ENCODE results near the gene PTCH1. TPM values are rescaled to one million over a fixed set of nuclear protein-coding genes. Genes with fewer than 3 reads are reported as not detected.

The PTCH1 gene
- polyA plus RNA-seq, 1 of the 3 experiments (the other 2 are of a cell fraction): 3.3 TPM

DNA sequence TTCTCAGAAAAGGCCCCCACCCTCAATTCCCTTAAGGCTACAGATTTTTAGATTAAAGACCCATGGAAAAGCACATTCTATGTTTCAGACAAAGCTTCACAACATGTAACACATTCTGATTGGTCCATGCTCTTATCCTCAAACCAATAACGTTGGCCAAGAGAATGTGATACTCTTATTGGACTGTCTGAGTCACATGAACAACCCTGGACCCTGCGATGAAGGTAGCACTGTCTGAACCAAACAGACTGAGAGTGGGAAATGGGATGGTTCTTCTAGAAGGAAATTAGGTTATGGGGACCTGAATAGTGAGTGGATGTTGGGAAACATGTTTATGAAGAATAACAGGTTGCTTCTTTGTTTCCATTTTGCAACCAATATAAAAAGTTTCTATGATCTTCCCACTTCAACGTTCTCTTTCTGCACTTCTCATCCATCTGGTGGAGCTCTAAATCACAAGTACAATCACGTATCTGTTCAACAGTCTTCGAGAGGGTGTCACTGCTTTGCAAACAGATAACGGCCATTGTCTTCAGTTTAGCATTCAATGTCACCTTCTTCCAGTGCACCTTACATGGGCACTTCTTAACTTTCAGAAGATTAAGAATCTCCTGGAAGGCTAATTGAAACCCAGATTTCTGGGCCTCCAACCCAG is 81.6 kb downstream of the PTCH1 start:
- H3K27ac ChIP-seq (ENCODE audit: low read depth in 2 of 2, low read length in 1 of 2): no peak overlapping the region
- H3K9ac ChIP-seq: no peak overlapping the region
- no peaks in the 10 kb centered on the region for H3K27me3 ChIP-seq (ENCODE audit: insufficient read depth)
- no peaks in the 10 kb centered on the region for H4K20me1 ChIP-seq (ENCODE audit: insufficient read depth)
- WGBS (ENCODE audit: low lambda C conversion rate): 68% methylated on average over 6 of the region's 6 CpGs
- H3K4me2 ChIP-seq: no peak overlapping the region
- no peak overlapping the region for H2AFZ ChIP-seq (ENCODE audit: low read depth)
- no peaks in the 10 kb centered on the region; a peak in 1 of 4 replicates for H3K4me1 ChIP-seq (ENCODE audit: control insufficient read depth in 1 of 2, insufficient read depth in 2 of 2, low read depth in 1 of 2, low read length in 1 of 2)
- ChIA-PET CTCF (interaction anchor here (1.5 kb wide), 1 partner anchor 22 kb away, joined by 5 read pairs; no protein-coding TSS in a partner anchor), POLR2A (no interaction called here)
- H3K9me3 ChIP-seq: no peaks in the 10 kb centered on the region
- no peaks in the 10 kb centered on the region for H3F3A ChIP-seq (replicated peaks; ENCODE audit: insufficient read depth)
- H3K9me2 ChIP-seq: no peaks in the 10 kb centered on the region
- H3K36me3 ChIP-seq (replicated peaks in 1 of 2; ENCODE audit: control insufficient read depth in 1 of 2, insufficient read depth in 2 of 2, low read length in 1 of 2): no peaks in the 10 kb centered on the region
- no peak overlapping the region for H3K4me3 ChIP-seq (ENCODE audit: low read depth in 2 of 2, low read length in 1 of 2)
- no peaks in the 10 kb centered on the region for H3K79me2 ChIP-seq (ENCODE audit: insufficient read depth)
- TF ChIP-seq SIN3A (IDR thresholded peaks at IDR 0.05; ENCODE audit: borderline replicate concordance, low read depth, low read length) (no peak), TAF1 (IDR thresholded peaks at IDR 0.05; ENCODE audit: borderline replicate concordance, low read depth, low read length) (no peak), YY1 (IDR thresholded peaks at IDR 0.05; ENCODE audit: low read depth) (no peak), GATA2 (CRISPR knock-in tag; IDR thresholded peaks at IDR 0.05) (no peak), CHD2 (IDR thresholded peaks at IDR 0.05; ENCODE audit: low read length, partially characterized antibody) (no peak), FOXJ3 (CRISPR knock-in tag; IDR thresholded peaks at IDR 0.05) (no peak), RXRA (IDR thresholded peaks at IDR 0.05; ENCODE audit: borderline replicate concordance, low read depth) (no peak), TEAD4 (IDR thresholded peaks at IDR 0.05; ENCODE audit: borderline replicate concordance, insufficient read depth) (no peak), EZH2phosphoT487 (IDR thresholded peaks at IDR 0.05; ENCODE audit: borderline replicate concordance, low read depth) (no peak), EP300 (IDR thresholded peaks at IDR 0.05; ENCODE audit: borderline replicate concordance in 1 of 2, low read depth in 1 of 2, low read length in 1 of 2) (no peak), RCOR1 (IDR thresholded peaks at IDR 0.05; ENCODE audit: low read length) (no peak), SMC3 (IDR thresholded peaks at IDR 0.05; ENCODE audit: low read depth, low read length) (no peak), FOXM1 (IDR thresholded peaks at IDR 0.05; ENCODE audit: low read depth) (no peak), NFIC (IDR thresholded peaks at IDR 0.05; ENCODE audit: borderline replicate concordance) (no peak)
- TF ChIP-seq, protein P1, sequence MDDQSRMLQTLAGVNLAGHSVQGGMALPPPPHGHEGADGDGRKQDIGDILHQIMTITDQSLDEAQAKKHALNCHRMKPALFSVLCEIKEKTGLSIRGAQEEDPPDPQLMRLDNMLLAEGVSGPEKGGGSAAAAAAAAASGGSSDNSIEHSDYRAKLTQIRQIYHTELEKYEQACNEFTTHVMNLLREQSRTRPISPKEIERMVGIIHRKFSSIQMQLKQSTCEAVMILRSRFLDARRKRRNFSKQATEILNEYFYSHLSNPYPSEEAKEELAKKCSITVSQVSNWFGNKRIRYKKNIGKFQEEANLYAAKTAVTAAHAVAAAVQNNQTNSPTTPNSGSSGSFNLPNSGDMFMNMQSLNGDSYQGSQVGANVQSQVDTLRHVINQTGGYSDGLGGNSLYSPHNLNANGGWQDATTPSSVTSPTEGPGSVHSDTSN (IDR thresholded peaks at IDR 0.05): no peak
- no peak for DNase-seq

DNA sequence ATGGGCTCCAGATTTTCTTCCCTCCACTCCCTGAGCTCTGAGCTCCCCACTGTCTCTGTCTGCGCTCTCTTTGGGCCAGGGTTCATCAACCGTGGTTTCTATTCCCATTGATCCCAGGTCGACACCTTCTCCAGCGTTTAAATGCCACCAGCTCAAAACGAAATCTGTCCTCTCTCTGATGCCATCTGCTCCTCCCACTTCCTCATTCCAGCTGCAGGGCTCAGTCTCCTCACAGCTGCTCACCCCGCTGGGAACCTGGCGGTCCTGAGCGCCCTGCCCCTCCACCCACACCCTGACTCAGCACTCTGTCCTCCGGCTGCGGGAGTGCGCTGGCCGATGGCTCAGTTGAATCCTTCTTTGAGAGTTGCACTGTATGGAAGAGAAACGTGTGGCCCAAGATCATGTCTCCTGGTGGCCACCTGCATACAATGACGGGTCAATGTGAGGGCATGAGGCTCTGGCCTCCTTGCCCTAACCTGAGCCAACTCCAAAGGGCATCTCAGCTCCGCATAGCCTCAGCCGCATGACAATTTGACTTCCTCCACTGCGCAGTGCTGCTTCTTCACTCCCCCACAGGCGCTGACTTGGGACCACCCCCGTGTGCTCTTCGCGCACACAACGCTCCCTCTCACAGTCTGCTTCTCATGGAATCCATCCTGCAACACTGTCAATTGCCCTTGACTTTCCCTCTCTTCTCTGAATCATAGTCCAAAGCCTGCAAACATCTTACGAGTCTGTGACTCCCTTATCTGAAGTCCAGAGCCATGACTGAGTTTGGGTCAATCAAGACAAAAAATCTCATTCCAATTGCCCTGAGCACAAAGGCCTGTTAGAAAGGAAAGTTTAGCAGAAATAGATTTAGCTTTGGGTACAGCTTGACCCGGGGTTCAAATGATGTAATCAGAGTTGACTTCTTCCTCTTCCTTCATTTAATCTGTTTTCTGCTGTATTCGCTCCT is 82.4 kb downstream of the PTCH1 start:
- H2AFZ ChIP-seq (ENCODE audit: low read depth): no peak overlapping the region
- H3K79me2 ChIP-seq (ENCODE audit: insufficient read depth): no peaks in the 10 kb centered on the region
- no peak for DNase-seq
- H4K20me1 ChIP-seq (ENCODE audit: insufficient read depth): no peaks in the 10 kb centered on the region
- no peak overlapping the region for H3K27ac ChIP-seq (ENCODE audit: low read depth in 2 of 2, low read length in 1 of 2)
- H3K9me2 ChIP-seq: no peaks in the 10 kb centered on the region
- POLR2A ChIA-PET: no interaction called here
- no peaks in the 10 kb centered on the region for H3K27me3 ChIP-seq (ENCODE audit: insufficient read depth)
- H3K4me1 ChIP-seq (ENCODE audit: control insufficient read depth in 1 of 2, insufficient read depth in 2 of 2, low read depth in 1 of 2, low read length in 1 of 2): no peaks in the 10 kb centered on the region; a peak in 1 of 4 replicates
- TF ChIP-seq MEF2A (IDR thresholded peaks at IDR 0.05; ENCODE audit: borderline replicate concordance, low read depth): no peak
- TF ChIP-seq RCOR1 (IDR thresholded peaks at IDR 0.05; ENCODE audit: low read length): no peak
- TF ChIP-seq, protein P2, sequence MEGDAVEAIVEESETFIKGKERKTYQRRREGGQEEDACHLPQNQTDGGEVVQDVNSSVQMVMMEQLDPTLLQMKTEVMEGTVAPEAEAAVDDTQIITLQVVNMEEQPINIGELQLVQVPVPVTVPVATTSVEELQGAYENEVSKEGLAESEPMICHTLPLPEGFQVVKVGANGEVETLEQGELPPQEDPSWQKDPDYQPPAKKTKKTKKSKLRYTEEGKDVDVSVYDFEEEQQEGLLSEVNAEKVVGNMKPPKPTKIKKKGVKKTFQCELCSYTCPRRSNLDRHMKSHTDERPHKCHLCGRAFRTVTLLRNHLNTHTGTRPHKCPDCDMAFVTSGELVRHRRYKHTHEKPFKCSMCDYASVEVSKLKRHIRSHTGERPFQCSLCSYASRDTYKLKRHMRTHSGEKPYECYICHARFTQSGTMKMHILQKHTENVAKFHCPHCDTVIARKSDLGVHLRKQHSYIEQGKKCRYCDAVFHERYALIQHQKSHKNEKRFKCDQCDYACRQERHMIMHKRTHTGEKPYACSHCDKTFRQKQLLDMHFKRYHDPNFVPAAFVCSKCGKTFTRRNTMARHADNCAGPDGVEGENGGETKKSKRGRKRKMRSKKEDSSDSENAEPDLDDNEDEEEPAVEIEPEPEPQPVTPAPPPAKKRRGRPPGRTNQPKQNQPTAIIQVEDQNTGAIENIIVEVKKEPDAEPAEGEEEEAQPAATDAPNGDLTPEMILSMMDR (IDR thresholded peaks at IDR 0.05): no peak
- no peak for TF ChIP-seq MXI1 (IDR thresholded peaks at IDR 0.05; ENCODE audit: low read depth, low read length)
- no peak for TF ChIP-seq RFX5 (IDR thresholded peaks at IDR 0.05; ENCODE audit: low read length)
- no peak for TF ChIP-seq GABPA (IDR thresholded peaks at IDR 0.05; ENCODE audit: low read depth)
- TF ChIP-seq YY1 (IDR thresholded peaks at IDR 0.05; ENCODE audit: low read depth): no peak
- TF ChIP-seq, protein P3, sequence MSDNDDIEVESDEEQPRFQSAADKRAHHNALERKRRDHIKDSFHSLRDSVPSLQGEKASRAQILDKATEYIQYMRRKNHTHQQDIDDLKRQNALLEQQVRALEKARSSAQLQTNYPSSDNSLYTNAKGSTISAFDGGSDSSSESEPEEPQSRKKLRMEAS (IDR thresholded peaks at IDR 0.05; ENCODE audit: low read depth): no peak
- no peak for TF ChIP-seq POLR2AphosphoS5 (IDR thresholded peaks at IDR 0.05; ENCODE audit: low read depth, low read length)
- TF ChIP-seq SIN3A (IDR thresholded peaks at IDR 0.05; ENCODE audit: borderline replicate concordance, low read depth, low read length): no peak
- no peaks in the 10 kb centered on the region for H3K9me3 ChIP-seq
- no peak overlapping the region for H3K4me2 ChIP-seq
- WGBS (ENCODE audit: low lambda C conversion rate): 83% methylated on average over 23 of the region's 25 CpGs
- CTCF ChIA-PET: interaction anchor here (1.5 kb wide), 1 partner anchor 23 kb away, joined by 5 read pairs; no protein-coding TSS in a partner anchor
- no peak overlapping the region for H3K9ac ChIP-seq
- H3K4me3 ChIP-seq (ENCODE audit: low read depth in 2 of 2, low read length in 1 of 2): no peak overlapping the region
- no peaks in the 10 kb centered on the region for H3F3A ChIP-seq (replicated peaks; ENCODE audit: insufficient read depth)
- H3K36me3 ChIP-seq (replicated peaks in 1 of 2; ENCODE audit: control insufficient read depth in 1 of 2, insufficient read depth in 2 of 2, low read length in 1 of 2): no peaks in the 10 kb centered on the region
